ENCODE data around the gene GAN.
"Not testable (repeated sequence)": the region's sequence is repeated elsewhere in the genome, so short reads cannot be mapped to it uniquely, and the experiment has no call there.

GAN gene

DNA sequence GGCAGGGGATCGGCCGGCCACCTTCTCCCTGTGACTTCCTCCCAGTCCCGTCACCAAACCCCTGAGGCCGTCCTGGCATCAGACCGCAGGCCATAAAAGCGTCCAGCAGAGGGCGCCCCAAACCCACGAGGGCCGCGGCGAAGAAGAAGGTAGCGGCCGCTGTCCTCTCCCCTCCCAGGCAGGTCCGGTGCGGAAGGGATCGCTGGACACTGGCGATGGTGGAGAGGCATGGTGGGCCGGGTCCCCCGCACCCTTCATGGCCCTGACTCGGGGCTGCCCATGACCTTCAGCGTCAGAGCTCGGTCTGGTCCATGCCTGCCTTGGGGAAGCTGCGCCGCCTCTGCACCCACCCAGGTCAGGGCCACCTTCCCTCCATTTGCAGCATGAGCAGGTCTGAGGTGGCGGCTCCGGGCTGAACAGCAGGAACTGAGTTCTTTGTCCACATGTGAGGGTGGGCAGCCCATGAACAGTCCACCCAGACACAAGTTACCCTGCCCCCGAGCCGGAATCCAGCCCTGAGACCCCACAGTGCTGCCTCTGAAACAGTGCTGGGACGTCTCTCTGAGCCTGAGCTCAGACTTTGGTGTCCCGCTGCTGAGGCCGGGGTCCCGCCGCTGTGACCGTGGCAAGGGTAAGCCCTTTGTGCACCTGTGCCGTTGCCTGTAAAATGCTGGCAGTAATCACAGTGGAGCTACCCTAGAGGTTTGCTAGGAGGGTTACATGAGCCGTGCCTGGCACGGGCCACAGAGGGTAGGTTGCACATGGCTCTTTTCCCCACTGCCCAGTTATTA lies 89.0 kb downstream of the GAN start:
- Histone ChIP-seq H3K27me3 (replicated peaks; ENCODE audit: insufficient read depth, low read length) (no peaks in the 10 kb centered on the region), H3F3A (ENCODE audit: insufficient read depth, low read length) (no peaks in the 10 kb centered on the region), H3K9me3 (replicated peaks; ENCODE audit: insufficient read depth, low read length) (no peaks in the 10 kb centered on the region), H3K27ac (ENCODE audit: low read length) (no peak overlapping the region), H3K4me2 (ENCODE audit: low read depth, low read length) (peak overlapping the region; percentile 68), H3K36me3 (replicated peaks; ENCODE audit: insufficient read depth, low read length) (no peaks in the 10 kb centered on the region), H3K9me2 (replicated peaks; ENCODE audit: insufficient read depth, low read length) (no peaks in the 10 kb centered on the region), H4K20me1 (ENCODE audit: insufficient read depth, low read length) (no peaks in the 10 kb centered on the region), H2AFZ (ENCODE audit: low read length) (peak overlapping the region; percentile 53; the same call in 1 of the 2 replicates), H3K4me1 (ENCODE audit: low read length) (no peaks in the 10 kb centered on the region), H3K79me2 (ENCODE audit: low read length) (no peaks in the 10 kb centered on the region), H3K9ac (ENCODE audit: low read length) (no peak overlapping the region), H3K4me3 (ENCODE audit: low read length) (no peak overlapping the region; the same call in 1 of the 2 replicates)
- TF ChIP-seq CTCF (IDR thresholded peaks at IDR 0.05; ENCODE audit: low read length) (peak; percentile 67), EZH2phosphoT487 (IDR thresholded peaks at IDR 0.05; ENCODE audit: low read length) (no peak)
- DNase-seq, result peak; percentile 57

GRCh38 chr16:81405002-81405401 lies 90.2 kb downstream of the GAN start:
- H3K79me2 ChIP-seq (ENCODE audit: low read length); H3K4me1 ChIP-seq (ENCODE audit: low read length); H3K9ac ChIP-seq (ENCODE audit: low read length); H4K20me1 ChIP-seq (ENCODE audit: insufficient read depth, low read length); H3K4me3 ChIP-seq (ENCODE audit: low read length); H3K9me2 ChIP-seq (replicated peaks; ENCODE audit: insufficient read depth, low read length); H3K27me3 ChIP-seq (replicated peaks; ENCODE audit: insufficient read depth, low read length); H3F3A ChIP-seq (ENCODE audit: insufficient read depth, low read length); DNase-seq; H2AFZ ChIP-seq (ENCODE audit: low read length); H3K4me2 ChIP-seq (ENCODE audit: low read depth, low read length); H3K36me3 ChIP-seq (replicated peaks; ENCODE audit: insufficient read depth, low read length); H3K27ac ChIP-seq (ENCODE audit: low read length); H3K9me3 ChIP-seq (replicated peaks; ENCODE audit: insufficient read depth, low read length): not testable (repeated sequence)

DNA sequence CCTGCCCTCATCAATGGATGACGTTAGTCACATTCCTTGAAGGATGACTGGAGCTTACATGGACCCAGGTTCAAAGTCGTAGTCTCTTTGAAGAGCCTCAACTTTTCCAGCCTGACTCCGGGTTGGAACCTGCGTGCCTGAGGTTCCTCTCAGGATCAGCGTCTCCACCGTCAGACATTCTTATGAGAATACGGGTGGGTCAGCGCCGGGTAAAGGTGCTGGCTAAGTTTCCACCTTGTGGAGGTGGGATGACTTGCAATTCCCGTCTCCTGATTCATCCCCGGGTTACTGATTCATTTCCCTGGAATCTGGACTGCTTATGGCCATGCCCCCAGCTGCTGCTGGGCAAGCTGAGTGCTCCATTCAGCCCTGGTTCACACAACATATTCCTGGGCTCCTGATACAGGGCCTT lies 90.9 kb downstream of the GAN start:
- H3K4me2 ChIP-seq (ENCODE audit: low read depth, low read length), result no peak overlapping the region
- H3K79me2 ChIP-seq (ENCODE audit: low read length), result no peaks in the 10 kb centered on the region
- no peak for DNase-seq
- no peak overlapping the region for H3K4me3 ChIP-seq (ENCODE audit: low read length)
- H4K20me1 ChIP-seq (ENCODE audit: insufficient read depth, low read length), result no peaks in the 10 kb centered on the region
- H2AFZ ChIP-seq (ENCODE audit: low read length), result no peak overlapping the region
- no peaks in the 10 kb centered on the region for H3K36me3 ChIP-seq (replicated peaks; ENCODE audit: insufficient read depth, low read length)
- H3K9ac ChIP-seq (ENCODE audit: low read length), result no peak overlapping the region
- H3K9me3 ChIP-seq (replicated peaks; ENCODE audit: insufficient read depth, low read length), result no peaks in the 10 kb centered on the region
- no peaks in the 10 kb centered on the region for H3K4me1 ChIP-seq (ENCODE audit: low read length)
- H3F3A ChIP-seq (ENCODE audit: insufficient read depth, low read length), result no peaks in the 10 kb centered on the region
- no peak overlapping the region for H3K27ac ChIP-seq (ENCODE audit: low read length)
- no peak for TF ChIP-seq EZH2 (optimal IDR thresholded peaks at IDR 0.05; ENCODE audit: low read depth, low read length)
- H3K9me2 ChIP-seq (replicated peaks; ENCODE audit: insufficient read depth, low read length), result no peaks in the 10 kb centered on the region
- H3K27me3 ChIP-seq (replicated peaks; ENCODE audit: insufficient read depth, low read length), result no peaks in the 10 kb centered on the region

DNA sequence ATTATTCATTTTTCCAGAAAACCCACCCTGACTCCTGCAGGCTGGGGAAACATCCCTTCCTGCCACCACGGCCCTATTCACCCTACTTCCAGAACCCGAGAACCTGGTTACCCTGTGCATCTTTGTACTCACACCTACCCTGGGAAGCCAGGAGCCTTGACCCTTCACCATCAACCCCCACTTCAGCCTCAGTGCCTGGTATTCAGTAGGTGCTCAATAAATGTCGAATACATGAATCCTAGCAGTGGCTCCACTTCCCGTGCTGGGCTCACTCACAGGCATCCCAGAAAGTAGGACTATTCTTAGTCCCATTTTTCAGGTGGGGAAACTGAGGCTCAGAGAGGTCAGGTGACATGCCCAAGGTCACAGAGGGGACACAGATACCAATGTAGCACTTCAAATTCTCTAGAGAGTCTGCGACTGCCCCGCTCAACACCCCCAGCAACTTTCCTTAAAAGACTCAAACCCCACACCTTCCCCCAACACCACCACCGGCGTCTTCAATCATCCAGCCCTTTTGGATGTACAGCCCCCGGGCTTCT lies 93.7 kb downstream of the GAN start:
- Histone ChIP-seq H3K4me3 (ENCODE audit: low read length) (no peak overlapping the region), H3K36me3 (replicated peaks; ENCODE audit: insufficient read depth, low read length) (no peaks in the 10 kb centered on the region), H3K4me2 (ENCODE audit: low read depth, low read length) (no peak overlapping the region), H3K4me1 (ENCODE audit: low read length) (no peaks in the 10 kb centered on the region), H4K20me1 (ENCODE audit: insufficient read depth, low read length) (no peaks in the 10 kb centered on the region), H3K9ac (ENCODE audit: low read length) (no peak overlapping the region), H3K27me3 (replicated peaks; ENCODE audit: insufficient read depth, low read length) (no peaks in the 10 kb centered on the region), H3F3A (ENCODE audit: insufficient read depth, low read length) (no peaks in the 10 kb centered on the region), H2AFZ (ENCODE audit: low read length) (no peak overlapping the region), H3K79me2 (ENCODE audit: low read length) (no peaks in the 10 kb centered on the region), H3K27ac (ENCODE audit: low read length) (no peak overlapping the region), H3K9me3 (replicated peaks; ENCODE audit: insufficient read depth, low read length) (no peaks in the 10 kb centered on the region), H3K9me2 (replicated peaks; ENCODE audit: insufficient read depth, low read length) (no peaks in the 10 kb centered on the region)
- TF ChIP-seq EZH2phosphoT487 (IDR thresholded peaks at IDR 0.05; ENCODE audit: low read length), result no peak
- no peak for TF ChIP-seq EZH2 (optimal IDR thresholded peaks at IDR 0.05; ENCODE audit: low read depth, low read length)
- TF ChIP-seq CTCF (IDR thresholded peaks at IDR 0.05; ENCODE audit: low read length), result no peak
- no peak for DNase-seq

Measured in MM.1S (cell line).